Thyroid gland (tissue), 4 donors: ENCODE data around the gene CIITA.

ENCODE experiments used
- POLR2A ChIP-seq, 2 donors: fragments of 450-650 bp; IDR thresholded peaks; one replicate each; pipeline ENCODE4 v1.6.1; 2017; ENCODE audit warnings: antibody characterized with exemption in 2 of 2, mild to moderate bottlenecking in 2 of 2, moderate library complexity in 1 of 2
- TF ChIP-seq, protein P1 (sequence below), 6 experiments: fragments of 200-600 bp in 3 of 6; fragments of 450-650 bp in 3 of 6; sonication (generic) in 3 of 6; IDR thresholded peaks; one replicate each; pipeline ENCODE4 v1.5.1; 2016 to 2019; ENCODE audit warnings: antibody characterized with exemption in 6 of 6, mild to moderate bottlenecking in 2 of 6, inconsistent platforms in 1 of 6, moderate library complexity in 1 of 6

DNA sequence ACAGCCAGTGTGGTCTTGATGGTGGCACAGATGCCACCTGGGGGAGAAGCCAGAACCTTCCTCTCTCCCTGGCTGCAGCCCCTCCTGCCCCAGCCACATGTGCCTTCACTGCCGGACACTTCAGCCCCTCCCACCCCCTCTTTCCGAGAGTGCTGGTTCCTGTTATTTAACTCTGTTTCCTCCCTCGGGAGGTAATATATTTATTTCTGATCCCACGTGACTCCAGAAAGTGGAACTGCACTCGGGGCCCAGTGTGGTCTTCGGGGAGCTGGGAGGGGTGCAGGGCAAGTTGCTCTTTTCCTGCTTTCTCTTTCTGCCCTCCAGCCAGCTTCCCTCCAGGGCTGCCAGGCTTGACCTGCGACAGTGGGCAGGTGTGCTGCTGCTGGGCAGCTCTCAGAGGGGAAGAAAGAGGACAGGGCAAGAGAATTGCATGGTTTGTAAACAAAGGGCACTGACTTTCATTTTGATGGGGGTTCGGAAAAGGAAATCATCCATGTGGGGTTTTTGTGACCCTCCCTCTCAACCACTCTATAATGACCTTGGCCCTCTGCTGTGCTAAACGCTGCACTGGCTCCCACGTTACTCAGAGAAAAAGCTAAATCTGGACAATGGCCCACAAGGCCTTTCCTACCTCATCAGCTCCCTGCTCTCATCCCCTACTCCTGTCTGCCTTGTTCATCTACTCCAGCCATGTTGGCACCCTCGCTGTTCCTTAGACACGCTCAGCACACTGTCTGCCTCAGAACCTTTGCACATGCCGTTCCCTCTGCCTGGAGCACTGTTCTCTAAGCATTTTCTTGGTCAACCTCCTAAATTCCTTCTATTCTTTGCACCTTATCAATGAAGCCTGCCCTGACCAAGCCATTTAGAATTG, 8.2 kb upstream of the CIITA start:
- TF ChIP-seq POLR2A (IDR thresholded peaks at IDR 0.05), result no peak
- TF ChIP-seq, protein P1, sequence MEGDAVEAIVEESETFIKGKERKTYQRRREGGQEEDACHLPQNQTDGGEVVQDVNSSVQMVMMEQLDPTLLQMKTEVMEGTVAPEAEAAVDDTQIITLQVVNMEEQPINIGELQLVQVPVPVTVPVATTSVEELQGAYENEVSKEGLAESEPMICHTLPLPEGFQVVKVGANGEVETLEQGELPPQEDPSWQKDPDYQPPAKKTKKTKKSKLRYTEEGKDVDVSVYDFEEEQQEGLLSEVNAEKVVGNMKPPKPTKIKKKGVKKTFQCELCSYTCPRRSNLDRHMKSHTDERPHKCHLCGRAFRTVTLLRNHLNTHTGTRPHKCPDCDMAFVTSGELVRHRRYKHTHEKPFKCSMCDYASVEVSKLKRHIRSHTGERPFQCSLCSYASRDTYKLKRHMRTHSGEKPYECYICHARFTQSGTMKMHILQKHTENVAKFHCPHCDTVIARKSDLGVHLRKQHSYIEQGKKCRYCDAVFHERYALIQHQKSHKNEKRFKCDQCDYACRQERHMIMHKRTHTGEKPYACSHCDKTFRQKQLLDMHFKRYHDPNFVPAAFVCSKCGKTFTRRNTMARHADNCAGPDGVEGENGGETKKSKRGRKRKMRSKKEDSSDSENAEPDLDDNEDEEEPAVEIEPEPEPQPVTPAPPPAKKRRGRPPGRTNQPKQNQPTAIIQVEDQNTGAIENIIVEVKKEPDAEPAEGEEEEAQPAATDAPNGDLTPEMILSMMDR (IDR thresholded peaks at IDR 0.05), result no peak
